Osteocyte (in vitro differentiated cells): ENCODE results near the gene OR51B5. TPM values are rescaled to one million over a fixed set of nuclear protein-coding genes. Genes with fewer than 3 reads are reported as not detected.
"Not testable (repeated sequence)": the region's sequence is repeated elsewhere in the genome, so short reads cannot be mapped to it uniquely, and the experiment has no call there.

ENCODE experiments used
- DNase-seq: peaks from one replicate; pipeline ENCODE4 v3.0.0; 2021; ENCODE audit warnings: mixed read lengths; ENCODE audit not compliant: unreplicated experiment; ENCODE audit errors: extremely low spot score
- H3K27ac Mint-ChIP-seq: one replicate; pipeline ENCODE4 v1.8.0; 2021; ENCODE audit warnings: mild to moderate bottlenecking, mixed read lengths; ENCODE audit not compliant: unreplicated experiment
- H3K27me3 Mint-ChIP-seq: one replicate; pipeline ENCODE4 v1.8.0; 2021; ENCODE audit warnings: mixed read lengths; ENCODE audit not compliant: unreplicated experiment
- H3K36me3 Mint-ChIP-seq: one replicate; pipeline ENCODE4 v1.8.0; 2021; ENCODE audit warnings: mixed read lengths; ENCODE audit not compliant: unreplicated experiment
- H3K4me1 Mint-ChIP-seq: one replicate; pipeline ENCODE4 v1.8.0; 2021; ENCODE audit warnings: mixed read lengths; ENCODE audit not compliant: unreplicated experiment
- H3K4me3 Mint-ChIP-seq: one replicate; pipeline ENCODE4 v1.8.0; 2021; ENCODE audit warnings: mild to moderate bottlenecking, moderate library complexity, mixed read lengths; ENCODE audit not compliant: unreplicated experiment
- H3K9me3 Mint-ChIP-seq: one replicate; pipeline ENCODE4 v1.8.0; 2021; ENCODE audit warnings: mixed read lengths; ENCODE audit not compliant: unreplicated experiment
- total RNA-seq: library from RNA; stranded (reverse); gene quantifications from 2 replicates; pipeline ENCODE4 v1.2.1, GENCODE V29; 2021
- TF ChIP-seq, protein P1 (sequence below): fragments of 200-600 bp; sonication (generic); IDR thresholded peaks from 2 replicates; pipeline ENCODE4 v1.5.0; 2021; ENCODE audit warnings: antibody characterized with exemption, mild to moderate bottlenecking, moderate library complexity

OR51B5 gene
- total RNA-seq, 1 donor from 2014 or later = not detected

GRCh38 chr11:5349550-5349949 is 6.2 kb upstream of the OR51B5 start:
- no peaks in the 10 kb centered on the region for H3K4me1 Mint-ChIP-seq
- H3K27ac Mint-ChIP-seq = no peak overlapping the region
- DNase-seq = no peak
- H3K9me3 Mint-ChIP-seq = no peaks in the 10 kb centered on the region
- no peak overlapping the region for H3K4me3 Mint-ChIP-seq
- H3K27me3 Mint-ChIP-seq = peaks cover 29% of the 10 kb centered on the region
- TF ChIP-seq, protein P1, sequence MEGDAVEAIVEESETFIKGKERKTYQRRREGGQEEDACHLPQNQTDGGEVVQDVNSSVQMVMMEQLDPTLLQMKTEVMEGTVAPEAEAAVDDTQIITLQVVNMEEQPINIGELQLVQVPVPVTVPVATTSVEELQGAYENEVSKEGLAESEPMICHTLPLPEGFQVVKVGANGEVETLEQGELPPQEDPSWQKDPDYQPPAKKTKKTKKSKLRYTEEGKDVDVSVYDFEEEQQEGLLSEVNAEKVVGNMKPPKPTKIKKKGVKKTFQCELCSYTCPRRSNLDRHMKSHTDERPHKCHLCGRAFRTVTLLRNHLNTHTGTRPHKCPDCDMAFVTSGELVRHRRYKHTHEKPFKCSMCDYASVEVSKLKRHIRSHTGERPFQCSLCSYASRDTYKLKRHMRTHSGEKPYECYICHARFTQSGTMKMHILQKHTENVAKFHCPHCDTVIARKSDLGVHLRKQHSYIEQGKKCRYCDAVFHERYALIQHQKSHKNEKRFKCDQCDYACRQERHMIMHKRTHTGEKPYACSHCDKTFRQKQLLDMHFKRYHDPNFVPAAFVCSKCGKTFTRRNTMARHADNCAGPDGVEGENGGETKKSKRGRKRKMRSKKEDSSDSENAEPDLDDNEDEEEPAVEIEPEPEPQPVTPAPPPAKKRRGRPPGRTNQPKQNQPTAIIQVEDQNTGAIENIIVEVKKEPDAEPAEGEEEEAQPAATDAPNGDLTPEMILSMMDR = no peak
- no peaks in the 10 kb centered on the region for H3K36me3 Mint-ChIP-seq

DNA sequence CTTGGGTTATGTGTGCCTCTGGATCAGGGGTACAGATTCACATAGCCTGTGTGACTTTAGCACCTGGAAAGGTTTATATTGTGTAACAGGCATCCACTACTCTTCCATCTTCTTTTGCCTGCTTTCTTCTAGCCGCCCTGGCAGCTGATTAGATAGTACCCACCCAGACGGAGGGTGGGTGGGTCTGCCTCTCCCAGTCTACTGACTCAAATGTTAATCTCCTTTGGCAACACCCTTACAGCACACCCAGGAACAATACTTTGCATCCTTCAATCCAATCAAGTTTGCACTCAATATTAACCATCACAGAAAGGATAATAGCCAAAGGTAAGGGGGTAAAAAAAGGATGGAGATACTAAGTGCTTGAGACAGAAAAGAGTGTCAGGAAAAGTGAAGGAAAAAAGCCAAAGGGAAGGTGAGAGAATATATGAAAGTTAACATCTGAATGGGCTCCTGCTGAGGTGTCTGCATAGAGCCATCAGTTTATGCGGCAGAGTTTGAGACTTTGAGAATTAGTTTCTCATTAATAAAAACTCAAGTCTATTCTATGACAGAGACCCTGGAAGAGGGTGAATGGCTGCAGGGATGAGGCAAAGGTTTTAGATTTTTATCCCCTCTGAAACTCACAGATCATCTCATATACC is 5.3 kb upstream of the OR51B5 start:
- Mint-ChIP-seq H3K27ac (no peak overlapping the region), H3K27me3 (peaks cover 29% of the 10 kb centered on the region), H3K4me1 (no peaks in the 10 kb centered on the region), H3K9me3 (no peaks in the 10 kb centered on the region), H3K4me3 (no peak overlapping the region), H3K36me3 (no peaks in the 10 kb centered on the region)
- DNase-seq = no peak
- TF ChIP-seq, protein P1 = no peak

DNA sequence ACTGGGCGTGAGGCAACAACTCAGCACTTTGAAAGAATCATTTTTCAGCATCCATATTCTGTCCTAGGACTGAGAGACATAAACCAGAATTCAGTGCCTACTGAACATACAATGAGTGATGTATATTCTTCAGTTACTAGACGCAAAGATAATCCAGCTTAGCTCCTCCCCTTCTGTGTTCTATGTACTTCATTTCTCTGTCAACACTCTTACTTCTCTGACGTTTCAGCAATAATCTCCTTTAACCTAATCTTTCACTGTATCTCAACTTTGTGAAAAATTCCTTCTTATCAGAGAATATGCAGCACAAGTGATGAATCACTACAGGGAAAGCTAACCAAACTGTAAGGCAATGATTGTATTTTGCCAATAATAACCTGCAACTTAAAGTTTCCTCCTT is 2.5 kb upstream of the OR51B5 start:
- Mint-ChIP-seq H3K9me3 (no peaks in the 10 kb centered on the region), H3K36me3 (no peaks in the 10 kb centered on the region), H3K4me3 (no peak overlapping the region), H3K27me3 (peaks cover 39% of the 10 kb centered on the region), H3K27ac (no peak overlapping the region), H3K4me1 (no peaks in the 10 kb centered on the region)
- no peak for DNase-seq
- TF ChIP-seq, protein P1 = no peak

DNA sequence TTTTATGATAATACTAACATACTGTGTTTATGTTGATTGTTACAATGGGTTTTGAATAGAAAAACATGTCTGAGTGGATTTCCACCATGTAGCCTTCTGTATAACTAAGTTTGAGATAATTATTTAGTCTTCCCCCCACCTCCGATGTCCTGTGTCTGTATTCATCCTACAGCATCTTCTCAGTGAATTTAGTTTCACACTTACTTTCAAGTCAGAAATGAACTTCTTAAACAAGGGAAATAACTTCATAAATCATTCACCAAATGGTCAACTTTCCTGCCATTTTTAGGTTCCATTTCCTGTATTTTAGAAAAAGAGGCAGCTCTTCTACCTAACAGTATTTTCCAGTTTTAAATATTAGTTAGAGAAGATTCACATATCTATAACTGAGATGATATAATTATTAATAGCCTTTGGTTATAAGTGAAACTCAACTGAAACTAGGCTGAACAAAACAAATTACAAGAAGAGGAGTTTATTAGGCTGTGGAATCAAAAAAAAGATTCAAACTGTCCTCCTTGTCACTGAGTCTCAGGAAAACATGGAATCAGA is 3.5 kb downstream of the OR51B5 start:
- TF ChIP-seq, protein P1 = no peak
- Mint-ChIP-seq H3K4me1 (no peaks in the 10 kb centered on the region), H3K27ac (no peak overlapping the region), H3K4me3 (no peak overlapping the region), H3K9me3 (no peaks in the 10 kb centered on the region), H3K36me3 (no peaks in the 10 kb centered on the region), H3K27me3 (peaks cover 14% of the 10 kb centered on the region)
- DNase-seq = no peak

DNA sequence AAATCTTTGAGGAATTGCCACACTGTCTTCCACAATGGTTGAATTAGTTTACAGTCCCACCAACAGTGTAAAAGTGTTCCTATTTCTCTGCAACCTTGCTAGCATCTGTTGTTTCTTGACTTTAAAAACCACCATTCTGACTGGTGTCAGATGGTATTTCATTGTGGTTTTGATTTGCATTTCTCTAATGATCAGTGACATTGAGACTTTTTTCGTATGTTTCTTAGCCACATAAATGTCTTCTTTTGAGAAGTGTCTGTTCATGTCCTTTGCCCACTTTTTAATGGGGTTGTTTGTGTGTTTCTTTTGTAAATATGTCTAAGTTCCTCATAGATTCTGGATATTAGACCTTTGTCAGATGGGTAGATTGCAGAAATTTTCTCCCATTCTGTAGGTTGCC is 6.1 kb downstream of the OR51B5 start:
- not testable (repeated sequence) for H3K4me1 Mint-ChIP-seq, H3K27ac Mint-ChIP-seq, H3K4me3 Mint-ChIP-seq, H3K9me3 Mint-ChIP-seq, H3K36me3 Mint-ChIP-seq, DNase-seq
- peaks cover 17% of the 10 kb centered on the region for H3K27me3 Mint-ChIP-seq
